ENCODE measurements around the gene LHFPL6. TPM values are rescaled to one million over a fixed set of nuclear protein-coding genes. Genes with fewer than 3 reads are reported as not detected.

The LHFPL6 gene
- total RNA-seq, 3 donors from 2014 or later = 4.9 to 26.1 (median 8.3) TPM

DNA sequence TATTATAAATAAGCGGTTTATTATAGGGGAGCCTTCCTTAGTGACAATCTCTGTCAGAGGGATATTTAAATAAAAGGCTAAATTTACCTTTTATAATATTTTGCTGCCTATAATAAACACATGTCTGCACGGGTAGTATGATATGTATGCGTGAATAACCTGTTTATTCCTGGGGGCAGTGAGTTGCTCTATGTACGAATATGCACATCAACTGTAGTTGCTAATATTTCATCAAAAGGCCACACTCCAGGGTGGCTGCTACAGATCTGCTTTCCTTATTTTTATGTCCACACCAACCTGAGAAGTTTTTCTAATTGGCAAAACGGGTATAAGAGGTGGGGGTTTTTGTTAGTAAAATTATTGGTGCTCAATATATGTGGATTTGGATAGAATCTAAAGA is 192.0 kb downstream of the LHFPL6 start:
- no peak for TF ChIP-seq CTCF (IDR thresholded peaks at IDR 0.05)
- Histone ChIP-seq H3K36me3 (ENCODE audit: low read depth) (no peaks in the 10 kb centered on the region), H3K4me1 (ENCODE audit: low read depth) (no peaks in the 10 kb centered on the region), H3K9me3 (no peaks in the 10 kb centered on the region), H3K4me3 (no peak overlapping the region)
- intact Hi-C loops (cut with DNase I, micrococcal nuclease) = no loop called here
- DNase-seq (no peak), ATAC-seq (no peak)

GRCh38 chr13:39410096-39410901 is 192.7 kb downstream of the LHFPL6 start:
- no peaks in the 10 kb centered on the region for H3K9me3 ChIP-seq
- no peak overlapping the region for H3K4me3 ChIP-seq
- DNase-seq (no peak), ATAC-seq (no peak)
- no peak for TF ChIP-seq CTCF (IDR thresholded peaks at IDR 0.05)
- no peaks in the 10 kb centered on the region for H3K36me3 ChIP-seq (ENCODE audit: low read depth)
- intact Hi-C loops (cut with DNase I, micrococcal nuclease) = no loop called here
- no peaks in the 10 kb centered on the region for H3K4me1 ChIP-seq (ENCODE audit: low read depth)

- no peak for TF ChIP-seq CTCF (IDR thresholded peaks at IDR 0.05)
These were observed 194.5 kb downstream of the LHFPL6 start for GRCh38 chr13:39408512-39408911.

GRCh38 chr13:39407786-39408185 is 195.2 kb downstream of the LHFPL6 start:
- Histone ChIP-seq H3K36me3 (ENCODE audit: low read depth) (no peaks in the 10 kb centered on the region), H3K4me3 (no peak overlapping the region), H3K4me1 (ENCODE audit: low read depth) (no peaks in the 10 kb centered on the region), H3K9me3 (no peaks in the 10 kb centered on the region)
- DNase-seq (no peak), ATAC-seq (no peak)
- intact Hi-C loops (cut with DNase I, micrococcal nuclease) = no loop called here
- TF ChIP-seq CTCF (IDR thresholded peaks at IDR 0.05) = no peak

More at GRCh38 chr13:39408512-39408911, 194.5 kb downstream of the LHFPL6 start:
- DNase-seq (no peak), ATAC-seq (no peak)
- intact Hi-C loops (cut with DNase I, micrococcal nuclease) = no loop called here
- H3K4me1 ChIP-seq (ENCODE audit: low read depth) = no peaks in the 10 kb centered on the region
- H3K4me3 ChIP-seq = no peak overlapping the region
- H3K9me3 ChIP-seq = no peaks in the 10 kb centered on the region
- no peaks in the 10 kb centered on the region for H3K36me3 ChIP-seq (ENCODE audit: low read depth)

- Histone ChIP-seq H3K4me3 (no peak overlapping the region), H3K9me3 (no peaks in the 10 kb centered on the region), H3K36me3 (ENCODE audit: low read depth) (no peaks in the 10 kb centered on the region), H3K4me1 (ENCODE audit: low read depth) (no peaks in the 10 kb centered on the region)
- ATAC-seq (no peak), DNase-seq (no peak)
- no peak for TF ChIP-seq CTCF (IDR thresholded peaks at IDR 0.05)
- intact Hi-C loops (cut with DNase I, micrococcal nuclease) = no loop called here
These were observed 195.9 kb downstream of the LHFPL6 start for GRCh38 chr13:39407138-39407537.
